ENCODE measurements around the gene TAOK2.
"Not testable (repeated sequence)": the region's sequence is repeated elsewhere in the genome, so short reads cannot be mapped to it uniquely, and the experiment has no call there.

The TAOK2 gene

DNA sequence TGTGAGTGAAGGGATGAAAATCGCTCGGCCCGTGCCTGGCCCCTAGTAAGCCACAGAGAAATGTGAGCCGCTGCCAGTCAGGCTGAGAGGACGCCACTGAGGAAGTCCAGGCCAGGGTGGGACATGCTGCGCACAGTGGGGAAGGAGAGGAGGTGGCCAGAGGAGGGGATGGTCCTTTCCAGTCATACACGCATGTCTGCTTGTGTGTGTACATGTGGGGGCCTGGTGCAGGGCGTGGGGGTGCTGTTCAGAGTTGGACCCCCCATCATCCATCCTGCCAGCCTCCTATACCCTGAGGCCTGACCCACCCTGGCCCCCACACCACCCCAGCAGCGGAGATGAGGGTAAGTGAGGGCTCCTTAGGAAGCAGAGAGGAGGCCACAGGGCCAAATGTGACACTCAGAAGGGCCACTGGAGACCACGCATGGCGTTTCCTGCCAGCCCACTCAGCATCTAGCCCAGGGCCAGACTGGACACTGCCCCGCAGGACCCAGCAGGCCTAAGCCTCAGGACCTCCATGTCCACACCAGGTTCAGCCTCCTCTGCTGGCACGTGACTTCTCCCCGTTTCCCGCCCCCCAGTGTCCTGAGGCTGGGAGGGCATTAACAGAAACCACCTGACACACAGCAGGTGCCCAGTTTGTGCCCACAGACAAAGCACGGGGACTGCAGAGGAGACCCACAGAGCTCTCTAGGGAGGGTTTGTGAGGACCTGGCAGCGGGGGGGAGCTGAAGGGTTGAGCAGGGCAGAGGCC is 30.2 kb downstream of the TAOK2 start:
- no peak for DNase-seq (ENCODE audit: low read depth)

DNA sequence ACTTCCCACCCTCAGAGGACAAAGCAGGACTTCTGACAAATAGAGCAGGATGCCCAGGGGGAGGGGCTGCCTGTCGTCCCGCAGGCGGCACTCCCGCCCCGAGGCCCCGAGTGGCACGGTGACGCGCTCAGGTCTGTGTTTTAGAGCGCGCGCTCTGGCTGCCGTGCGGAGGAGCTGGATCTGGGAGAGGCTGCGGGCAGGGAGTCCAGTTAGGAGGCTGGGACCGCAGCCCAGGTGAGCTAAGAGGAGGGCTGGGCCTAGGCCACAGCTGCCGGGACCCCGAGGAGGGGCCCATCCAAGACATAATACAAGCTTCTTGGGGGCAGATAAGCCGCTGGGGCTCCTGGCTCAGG is 30.7 kb downstream of the TAOK2 start:
- DNase-seq (ENCODE audit: low read depth) = no peak

DNA sequence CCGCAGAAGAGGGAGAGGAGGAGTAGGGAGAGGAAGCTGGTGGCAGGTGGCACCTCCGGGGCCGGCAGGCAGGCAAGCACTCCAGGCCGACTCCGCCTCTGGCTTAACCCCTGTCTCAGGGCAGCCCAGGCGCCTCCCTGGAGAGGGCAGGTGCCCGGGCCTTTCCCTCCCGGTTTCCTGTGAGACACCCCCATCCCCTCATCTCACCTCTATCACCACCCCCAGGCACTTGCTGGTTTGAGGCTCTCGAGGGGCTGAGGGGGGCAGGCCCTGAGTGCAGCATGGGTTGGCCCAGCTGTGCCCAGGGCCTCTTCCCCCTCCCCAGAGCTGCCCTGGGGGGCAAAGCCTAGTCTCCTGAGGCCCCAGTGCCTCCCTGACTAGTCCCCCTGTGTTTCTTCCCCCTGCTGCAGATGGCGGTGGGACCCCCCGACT is 31.2 kb downstream of the TAOK2 start:
- no peak for DNase-seq (ENCODE audit: low read depth)

DNA sequence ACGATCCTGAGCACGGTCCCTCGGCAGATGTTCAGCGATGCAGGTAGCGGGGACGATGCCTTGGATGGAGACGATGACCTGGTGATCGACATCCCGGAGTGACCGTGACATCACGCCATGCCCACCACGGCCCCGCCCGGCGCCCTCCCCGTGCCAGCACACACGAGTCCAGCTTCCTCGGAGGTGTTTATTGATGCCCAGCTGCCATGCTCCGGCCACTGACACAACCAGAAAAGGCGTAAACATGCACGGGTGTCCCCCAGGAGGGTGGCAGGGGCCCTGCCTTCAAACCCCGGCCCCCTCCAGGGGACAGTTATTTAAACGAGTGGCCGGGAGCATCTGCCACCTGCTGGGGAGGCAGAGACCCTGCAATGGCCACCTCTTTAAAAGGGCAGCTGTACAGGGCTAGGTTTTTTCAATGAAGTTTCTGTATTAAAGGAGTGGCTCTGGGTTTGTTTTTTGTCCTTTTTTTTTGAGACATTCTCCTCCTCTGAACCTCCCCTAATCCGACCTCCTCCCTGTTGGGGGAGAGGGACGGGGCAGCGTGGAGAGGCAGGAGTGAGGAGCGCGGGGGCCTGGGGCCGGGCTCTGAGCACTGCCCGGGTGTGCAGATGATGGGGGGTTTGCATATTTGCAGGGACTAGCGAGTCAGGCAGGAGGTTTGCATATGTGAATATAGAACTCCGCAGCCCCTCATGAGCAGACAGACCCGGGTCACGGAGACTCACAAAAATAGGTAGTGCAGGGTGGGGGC is 31.9 kb downstream of the TAOK2 start:
- peak; percentile 36 for DNase-seq (ENCODE audit: low read depth)

DNA sequence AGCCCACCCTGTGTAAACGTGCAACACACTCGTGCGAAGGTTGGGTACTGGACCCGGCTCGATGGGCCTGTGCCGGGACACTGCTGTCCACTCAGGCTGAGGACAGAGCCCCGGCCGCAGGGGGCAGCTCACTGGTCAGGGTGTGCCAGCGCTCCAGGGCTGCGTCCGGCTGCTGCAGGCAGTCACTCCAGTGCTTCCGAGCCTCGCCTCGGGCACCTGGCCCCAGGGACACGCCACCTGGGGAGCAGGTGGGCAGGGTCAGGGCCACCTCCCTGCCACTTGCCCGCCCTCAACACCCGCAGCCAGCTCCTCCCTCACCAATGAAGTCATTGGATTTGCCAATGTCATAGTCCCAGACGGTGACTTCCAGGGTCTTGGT is 32.4 kb downstream of the TAOK2 start:
- no peak for DNase-seq (ENCODE audit: low read depth)

DNA sequence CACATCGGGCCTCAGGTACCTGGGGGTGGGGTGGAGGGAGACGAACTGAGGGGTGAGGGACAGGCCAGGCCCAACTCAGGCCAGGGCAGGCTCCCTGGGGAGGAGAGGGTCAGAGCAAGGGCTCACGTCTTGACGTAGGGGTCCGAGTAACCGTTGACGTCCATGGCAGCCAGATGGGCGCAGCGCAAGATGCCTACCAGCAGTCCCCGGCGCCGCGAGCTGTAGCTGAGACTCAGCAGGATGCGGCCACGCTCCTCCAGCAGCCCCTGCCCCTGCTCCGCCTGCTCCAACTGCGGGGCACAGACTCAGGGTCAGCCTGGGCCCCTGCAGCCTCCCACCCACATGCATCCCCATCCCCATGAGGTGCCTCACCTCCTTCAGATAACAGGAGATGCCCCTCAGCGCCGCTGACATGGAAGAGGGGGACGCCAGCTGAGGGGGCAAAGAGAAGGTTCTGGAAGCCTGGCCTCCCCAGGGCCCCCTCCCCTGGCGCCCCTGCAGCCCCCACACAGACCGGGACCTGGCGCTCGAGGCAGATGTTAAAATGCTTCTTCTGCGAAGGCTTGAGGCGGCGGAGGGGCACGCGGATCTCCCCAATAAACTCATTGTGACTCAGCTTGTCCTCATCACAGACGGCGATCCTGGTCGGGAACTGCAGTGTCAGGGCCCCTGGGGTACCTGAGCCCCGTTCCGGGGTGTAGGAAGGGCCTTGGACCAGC is 33.1 kb downstream of the TAOK2 start:
- DNase-seq (ENCODE audit: low read depth) = no peak

DNA sequence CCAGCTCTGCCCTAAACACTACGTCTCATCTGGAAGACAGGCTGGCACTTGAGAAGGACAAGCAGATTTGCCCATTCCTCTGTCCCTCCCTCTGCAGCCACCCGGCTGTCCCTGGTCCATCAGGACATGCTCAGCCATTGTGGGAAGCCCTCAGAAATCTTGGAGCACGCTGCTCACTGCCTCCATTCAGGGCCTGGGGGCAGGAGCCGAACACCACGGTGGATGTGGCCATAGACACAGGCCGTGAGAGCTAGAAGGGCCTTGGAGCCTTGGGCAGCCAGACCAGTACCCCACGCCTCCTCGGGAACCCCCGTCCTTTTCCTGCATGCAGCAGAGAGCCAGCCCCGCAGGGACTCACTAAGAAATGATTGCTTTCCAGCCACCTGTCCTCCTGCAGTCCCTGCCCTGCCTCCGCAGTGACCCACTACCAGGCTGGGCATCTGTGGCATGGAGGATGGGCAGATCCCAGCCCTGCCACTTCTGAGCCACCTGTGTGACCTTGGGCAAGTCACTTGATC is 33.8 kb downstream of the TAOK2 start:
- DNase-seq (ENCODE audit: low read depth) = no peak

DNA sequence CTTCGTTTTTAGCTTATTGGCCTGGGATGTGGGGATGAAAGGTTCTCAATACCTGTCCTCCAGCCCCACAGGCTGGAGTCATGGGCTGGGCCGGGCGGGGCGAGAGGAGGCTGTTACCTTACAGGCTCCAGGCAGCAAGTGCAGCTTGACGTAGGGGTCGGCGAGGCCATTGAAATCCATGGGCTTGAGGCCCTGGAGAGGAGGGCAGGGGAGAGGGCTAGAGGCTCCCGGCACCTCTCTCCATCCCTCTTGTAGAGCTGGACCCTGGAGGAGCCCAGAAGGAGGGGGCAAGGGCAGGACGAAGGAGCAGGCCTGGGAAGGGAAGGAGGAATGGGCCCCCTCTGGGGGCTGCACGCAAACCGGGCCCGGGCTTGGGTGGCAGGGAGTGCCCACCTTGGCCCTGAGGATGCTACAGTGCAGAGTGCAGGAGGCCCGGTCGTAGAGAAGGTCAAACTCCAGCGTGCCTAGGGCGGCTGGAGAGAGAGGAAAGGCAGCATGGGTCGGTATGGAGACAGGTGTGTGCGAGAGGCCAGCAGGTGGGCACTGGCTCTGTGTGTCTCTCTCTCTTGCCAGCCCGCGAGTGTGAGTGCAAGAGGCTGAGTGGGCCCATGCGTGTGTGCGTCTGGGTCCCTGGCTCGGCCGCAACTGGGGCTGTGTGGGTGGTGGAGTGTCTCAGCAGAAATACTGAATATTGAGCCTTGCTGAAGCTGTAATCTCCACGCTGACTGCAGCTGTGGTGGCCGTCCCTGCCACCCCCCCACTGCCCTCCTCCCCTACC is 35.6 kb downstream of the TAOK2 start:
- no peak for DNase-seq (ENCODE audit: low read depth)

DNA sequence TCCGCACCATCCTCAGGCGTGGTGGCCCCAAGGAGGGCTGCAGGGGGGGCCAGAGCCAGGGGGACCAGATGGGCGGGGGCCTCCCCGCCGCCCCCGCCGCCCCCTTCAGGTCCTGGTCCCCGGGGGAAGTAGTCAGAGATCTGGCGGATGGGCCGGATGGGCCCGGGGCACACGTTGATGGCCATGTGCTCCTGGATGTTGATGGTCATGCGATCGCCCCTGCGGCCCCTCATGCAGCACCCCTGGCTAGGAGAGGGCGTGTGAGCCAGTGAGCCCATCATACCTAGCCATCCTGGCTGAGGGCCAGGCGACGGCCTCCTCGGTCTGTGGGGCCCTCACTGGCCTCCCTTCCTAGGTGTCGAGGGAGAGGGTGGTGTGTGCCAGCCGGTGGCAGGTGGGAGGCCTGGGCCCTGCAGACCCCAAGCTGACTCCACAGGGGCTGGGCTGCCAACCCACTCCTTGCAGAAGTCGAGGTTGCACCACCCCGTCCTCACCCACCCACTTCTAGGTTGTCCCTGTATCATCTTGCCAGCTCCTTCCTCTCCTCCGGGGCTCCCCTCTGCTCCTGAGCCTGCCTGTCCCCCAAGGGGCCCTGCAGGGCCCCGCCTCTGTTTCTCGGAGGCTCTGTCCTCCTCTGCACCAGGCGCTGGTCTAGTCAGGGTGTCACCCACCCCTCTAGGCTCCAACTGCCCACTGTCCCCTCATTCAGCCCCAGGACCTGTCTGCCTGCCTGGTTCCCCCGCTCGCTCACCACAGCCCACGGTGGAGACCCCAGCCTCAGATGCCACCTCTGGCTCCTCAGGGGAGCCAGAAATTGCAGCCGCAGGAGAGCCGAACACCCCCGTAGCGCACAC is 36.5 kb downstream of the TAOK2 start:
- no peak for DNase-seq (ENCODE audit: low read depth)

DNA sequence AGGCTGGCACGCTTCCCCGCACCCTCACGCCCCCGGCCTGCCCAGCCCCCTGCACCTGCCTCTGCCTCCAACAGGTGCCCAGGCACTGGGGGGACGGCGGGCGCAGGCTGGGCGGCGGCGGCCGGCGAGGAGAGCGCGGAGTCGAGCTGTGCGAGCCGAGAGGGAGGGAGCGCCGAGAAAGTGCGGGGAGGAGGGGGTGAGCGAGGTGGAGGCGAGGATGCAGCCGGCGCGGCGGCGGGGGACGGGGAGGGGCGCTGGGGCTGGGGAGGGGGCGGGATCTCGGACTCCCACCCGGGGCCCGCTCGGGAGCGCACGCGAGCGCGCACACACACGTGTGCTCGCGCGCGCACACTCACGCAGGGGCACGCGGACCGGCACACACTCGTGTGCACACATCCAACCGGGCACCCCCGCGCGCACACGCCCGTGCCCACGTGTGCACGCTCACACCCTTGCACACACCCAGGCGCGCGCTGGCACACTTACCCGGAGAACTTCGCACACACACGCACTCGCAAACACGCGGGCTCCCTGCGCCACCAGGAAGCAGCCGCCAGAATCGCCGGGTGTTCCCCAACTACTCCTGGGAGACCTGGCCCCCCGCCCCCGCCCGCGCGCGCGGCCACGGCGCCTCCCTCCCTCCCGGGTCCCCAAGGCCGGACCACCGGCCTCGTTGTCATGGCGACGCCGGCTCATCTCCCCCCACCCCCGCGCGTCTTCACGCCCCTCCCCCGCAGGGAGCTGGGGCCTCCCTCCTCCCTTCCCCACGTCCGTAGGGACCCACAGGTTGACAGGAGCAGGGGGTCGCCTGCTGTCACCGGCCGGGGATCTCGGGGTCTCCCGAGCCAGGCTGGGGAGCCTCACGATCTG is 37.4 kb downstream of the TAOK2 start, which contains the start of gene DOC2A:
Gene DOC2A (minus strand): TSS at position 184 of the 870 bp plus-strand sequence. CDS start 805 bp downstream, outside the sequence.
- DNase-seq (ENCODE audit: low read depth) = no peak

DNA sequence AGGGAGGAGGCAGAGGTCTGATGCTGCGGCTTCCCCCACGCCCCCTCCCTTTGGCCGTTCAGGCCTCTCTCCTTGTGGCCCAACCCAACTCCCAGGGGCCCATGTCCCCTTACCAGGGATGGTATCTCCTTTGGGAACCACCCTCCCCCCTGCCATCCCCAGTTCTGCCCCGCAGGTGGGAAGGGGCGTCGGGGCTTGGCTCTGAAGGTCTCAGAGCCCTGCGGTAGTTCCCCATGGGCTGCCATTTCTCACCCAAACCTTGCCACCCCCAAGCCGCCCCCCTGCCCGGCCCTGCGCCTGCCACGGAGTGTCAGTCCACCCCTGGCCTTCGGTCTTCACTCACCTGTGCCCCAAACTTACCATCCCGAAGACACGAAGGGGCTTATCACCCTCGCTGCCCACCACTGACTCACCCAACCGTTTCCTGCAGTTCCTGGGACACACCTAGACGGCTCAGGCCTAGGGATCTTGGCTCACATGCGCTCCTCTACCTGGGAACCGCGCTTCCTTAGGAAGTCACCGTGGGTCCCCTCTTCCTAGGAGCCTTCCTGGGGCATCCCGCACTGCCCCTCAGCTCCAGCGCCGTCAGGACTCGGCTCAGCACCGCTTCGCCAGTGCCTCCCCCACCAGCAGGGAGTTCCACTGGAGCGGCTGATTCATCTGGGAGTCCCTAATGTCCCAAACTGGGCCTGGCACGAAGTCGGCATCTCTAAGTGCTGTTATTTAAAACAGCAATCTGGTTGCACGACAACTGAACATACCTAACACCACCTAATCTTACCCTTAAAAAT is 38.2 kb downstream of the TAOK2 start:
- no peak for DNase-seq (ENCODE audit: low read depth)

DNA sequence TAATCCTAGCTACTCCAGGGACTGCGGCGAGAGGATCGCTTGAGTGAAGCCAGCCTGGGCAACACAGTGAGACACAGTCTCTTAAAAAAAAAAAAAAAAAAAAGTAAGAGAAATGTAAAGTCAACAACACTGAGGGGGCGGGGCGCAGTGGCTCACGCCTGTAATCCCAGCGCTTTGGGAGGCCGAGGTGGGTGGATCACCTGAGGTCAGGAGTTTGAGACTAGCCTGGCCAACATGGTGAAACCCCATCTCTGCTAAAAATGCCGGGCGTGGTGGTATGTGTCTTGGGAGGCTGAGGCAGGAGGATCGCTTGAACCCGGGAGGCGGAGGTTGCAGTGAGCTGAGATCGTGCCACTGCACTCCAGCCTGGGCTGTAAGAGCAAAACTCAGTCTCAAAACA is 38.9 kb downstream of the TAOK2 start:
- not testable (repeated sequence) for DNase-seq (ENCODE audit: low read depth)

DNA sequence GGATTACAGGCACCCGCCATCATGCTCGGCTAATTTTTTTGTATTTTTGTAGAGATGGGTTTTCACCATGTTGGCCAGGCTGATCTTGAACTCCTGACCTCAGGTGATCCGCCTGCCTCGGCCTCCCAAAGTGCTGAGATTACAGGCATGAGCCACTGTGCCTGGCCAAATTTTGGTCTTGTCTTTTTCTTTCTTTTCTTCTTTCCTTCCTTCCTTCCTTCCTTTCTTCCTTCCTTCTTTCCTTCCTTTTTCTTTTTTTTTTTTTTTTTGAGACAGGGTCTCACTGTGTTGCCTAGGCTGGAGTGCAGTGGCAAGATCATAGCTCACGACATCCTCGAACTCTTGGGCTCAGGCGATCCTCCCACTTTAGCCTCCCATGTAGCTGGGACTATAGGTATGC is 41.8 kb downstream of the TAOK2 start:
- not testable (repeated sequence) for DNase-seq (ENCODE audit: low read depth)

DNA sequence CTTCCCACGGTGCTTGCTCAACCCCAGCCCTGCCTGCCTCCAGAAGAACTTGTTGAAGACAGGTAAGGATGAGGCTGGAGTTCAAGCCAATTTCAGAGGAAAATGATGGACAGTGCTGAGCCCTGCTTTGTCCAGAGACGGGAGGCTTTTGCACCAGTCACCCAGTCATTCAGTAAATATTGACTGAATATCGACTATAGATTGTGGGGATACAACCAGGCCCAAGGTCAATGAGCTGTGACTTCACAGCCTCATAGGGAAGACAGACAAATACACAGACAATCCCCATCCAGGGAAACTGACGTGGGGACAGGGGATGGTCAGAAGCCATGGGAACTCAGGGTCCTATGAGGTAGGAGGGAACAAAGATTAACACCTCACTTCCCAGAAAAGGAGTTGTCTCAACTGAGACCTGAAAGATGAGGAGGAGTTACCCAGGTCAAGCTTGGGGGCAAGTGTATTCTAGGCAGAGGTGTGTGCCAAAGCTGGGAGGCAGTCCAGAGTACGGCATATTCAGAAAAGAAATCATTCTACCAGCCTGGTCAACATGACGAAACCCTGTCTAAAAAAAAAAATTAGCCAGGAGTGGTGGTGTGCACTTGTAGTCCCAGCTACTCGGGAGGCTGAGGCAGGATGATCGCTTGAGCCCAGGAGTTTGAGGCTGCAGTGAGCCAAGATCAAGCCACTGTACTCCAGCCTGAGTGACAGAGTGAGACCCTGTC is 43.0 kb downstream of the TAOK2 start:
- DNase-seq (ENCODE audit: low read depth) = no peak

DNA sequence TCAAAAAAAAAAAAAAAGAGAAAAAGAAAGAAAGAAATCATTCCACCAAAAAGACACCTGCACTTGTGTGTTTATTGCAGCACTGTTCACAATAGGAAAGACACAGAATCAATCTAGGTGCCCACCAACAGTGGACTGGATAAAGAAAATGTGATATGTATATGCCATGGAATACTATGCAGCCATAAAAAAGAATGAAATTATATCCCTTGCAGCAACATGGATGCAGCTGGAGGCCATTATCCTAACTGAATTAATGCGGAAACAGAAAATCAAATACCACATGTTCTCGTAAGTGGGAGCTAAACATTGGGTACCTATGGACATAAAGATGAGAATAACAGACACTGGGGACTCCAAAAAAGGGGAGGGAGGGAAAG is 43.6 kb downstream of the TAOK2 start:
- DNase-seq (ENCODE audit: low read depth) = no peak

DNA sequence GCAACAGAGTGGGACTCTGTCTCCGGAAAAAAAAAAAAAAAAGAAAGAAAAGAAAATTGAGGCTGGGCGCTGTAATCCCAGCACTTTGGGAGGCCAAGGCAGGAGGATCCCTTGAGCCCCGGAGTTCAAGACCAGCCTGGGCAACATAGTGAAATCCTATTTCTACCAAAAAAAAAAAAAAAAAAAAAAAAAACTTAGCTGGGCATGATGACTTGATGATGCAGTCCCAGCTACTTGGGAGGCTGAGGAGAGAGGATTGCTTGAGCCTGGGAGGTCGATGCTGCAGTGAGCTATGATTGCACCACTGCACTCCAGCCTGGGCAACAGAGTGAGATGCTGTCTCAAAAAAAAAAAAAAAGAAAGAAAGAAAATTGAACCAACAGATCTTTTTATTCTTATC is 44.3 kb downstream of the TAOK2 start:
- not testable (repeated sequence) for DNase-seq (ENCODE audit: low read depth)

DNA sequence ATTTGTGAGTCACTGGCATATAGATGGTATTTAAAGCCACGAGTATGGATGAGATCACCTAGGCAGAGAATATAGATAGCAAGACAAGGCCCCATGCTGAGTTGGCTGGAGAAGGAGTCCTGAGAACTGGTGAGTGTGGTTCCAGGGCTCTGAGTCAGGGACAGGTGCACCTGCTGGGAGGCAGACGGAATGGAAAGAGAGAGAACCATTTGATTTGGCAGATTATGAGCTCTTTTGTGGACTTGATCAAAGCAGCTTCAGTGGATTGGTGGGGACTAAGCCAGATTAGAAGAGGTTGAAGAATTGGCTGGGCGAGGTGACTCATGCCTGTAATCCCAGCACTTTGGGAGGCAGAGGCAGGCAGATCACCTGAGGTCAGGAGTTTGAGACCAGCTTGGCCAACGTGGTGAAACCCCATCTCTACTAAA is 45.1 kb downstream of the TAOK2 start:
- DNase-seq (ENCODE audit: low read depth) = no peak

DNA sequence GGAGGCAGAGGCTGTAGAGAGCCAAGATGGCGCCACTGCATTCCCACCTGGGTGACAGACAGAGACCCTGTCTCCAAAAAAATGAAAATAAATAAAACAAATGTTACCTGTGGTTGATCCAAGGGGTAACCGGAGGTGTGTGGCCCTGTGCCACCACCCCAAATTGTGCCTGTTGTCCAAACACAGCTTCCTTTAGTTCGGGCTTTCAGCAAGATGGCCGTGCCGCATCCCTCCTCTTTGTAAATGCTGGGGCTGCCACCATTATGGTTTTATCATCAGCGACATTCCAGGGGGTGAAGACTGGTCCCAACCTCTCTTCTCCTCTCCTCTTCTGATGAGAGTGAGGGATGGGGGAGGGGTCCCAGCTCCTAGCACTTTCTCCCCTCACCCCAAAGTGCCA is 49.2 kb downstream of the TAOK2 start, which contains the start of gene C16orf92:
Gene C16orf92 (plus strand): TSS at position 312 of the 400 bp plus-strand sequence. CDS start 143 bp downstream, outside the sequence.
- no peak for DNase-seq (ENCODE audit: low read depth)

All from iris pigment epithelial cell (primary cell).